Neural cell (in vitro differentiated cells): ENCODE data around the gene GALNT10. TPM values are rescaled to one million over a fixed set of nuclear protein-coding genes. Genes with fewer than 3 reads are reported as not detected.

Experiments
- H2AFZ ChIP-seq: fragments of 200-600, 300-800 bp; sonication (generic), shearing (Covaris generic); 2 replicates; pipeline ENCODE4 v1.6.0; 2014; ENCODE audit warnings: low read depth, mild to moderate bottlenecking, antibody characterized with exemption, low read length, moderate library complexity
- H3F3A ChIP-seq: fragments of 200-600 bp; shearing (Covaris generic); 2 replicates; pipeline ENCODE4 v1.6.1; 2016; ENCODE audit warnings: mild to moderate bottlenecking, moderate library complexity, mixed read lengths, antibody characterized with exemption, low read length; ENCODE audit not compliant: insufficient read depth, poor library complexity, severe bottlenecking
- H3K27ac ChIP-seq: fragments of 200-600, 300-800 bp; sonication (generic), shearing (Covaris generic); 2 replicates; pipeline ENCODE4 v1.5.1; 2014; ENCODE audit warnings: mild to moderate bottlenecking, low read length, moderate library complexity
- H3K27me3 ChIP-seq: fragments of 300-800, 200-600 bp; sonication (generic), shearing (Covaris generic); 2 replicates; pipeline ENCODE4 v1.6.0; 2014; ENCODE audit warnings: mild to moderate bottlenecking, low read depth, low read length, moderate library complexity; ENCODE audit not compliant: insufficient read depth
- H3K36me3 ChIP-seq: fragments of 300-800, 200-600 bp; sonication (generic), shearing (Covaris generic); 2 replicates; pipeline ENCODE4 v1.5.1; 2014; ENCODE audit warnings: mild to moderate bottlenecking, antibody characterized with exemption, low read length, moderate library complexity; ENCODE audit not compliant: insufficient read depth
- H3K4me2 ChIP-seq: fragments of 300-800, 200-600 bp; sonication (generic), shearing (Covaris generic); 2 replicates; pipeline ENCODE4 v1.6.0; 2014; ENCODE audit warnings: mild to moderate bottlenecking, low read length
- H3K4me3 ChIP-seq: fragments of 300-800, 200-600 bp; sonication (generic), shearing (Covaris generic); 2 replicates; pipeline ENCODE4 v1.5.1; 2014; ENCODE audit warnings: mild to moderate bottlenecking, low read length, moderate library complexity
- H3K79me2 ChIP-seq: fragments of 200-600 bp; shearing (Covaris generic); replicated peaks from 2 replicates; pipeline ENCODE4 v1.6.0; 2014; ENCODE audit warnings: mild to moderate bottlenecking, low read length, moderate library complexity; ENCODE audit not compliant: insufficient read depth
- H3K9ac ChIP-seq: fragments of 300-800, 200-600 bp; sonication (generic), shearing (Covaris generic); 2 replicates; pipeline ENCODE4 v1.6.1; 2016; ENCODE audit warnings: mild to moderate bottlenecking, low read length, mixed read lengths
- H3K9me2 ChIP-seq: fragments of 200-600 bp; shearing (Covaris generic); 2 replicates; pipeline ENCODE4 v1.6.1; 2016; ENCODE audit warnings: mild to moderate bottlenecking, low read length, mixed read lengths; ENCODE audit not compliant: insufficient read depth
- H3K9me3 ChIP-seq: fragments of 200-600, 300-800 bp; sonication (generic), shearing (Covaris generic); 2 replicates; pipeline ENCODE4 v1.6.1; 2016; ENCODE audit warnings: mild to moderate bottlenecking, mixed run types, low read length, moderate library complexity, mixed read lengths
- H4K20me1 ChIP-seq: fragments of 200-600 bp; shearing (Covaris generic); 2 replicates; pipeline ENCODE4 v1.6.1; 2016; ENCODE audit warnings: mild to moderate bottlenecking, mixed run types; ENCODE audit not compliant: insufficient read depth
- EP300 ChIP-seq: fragments of 450-650 bp; conservative IDR thresholded peaks from 2 replicates; pipeline ENCODE4 v1.6.1; 2014; ENCODE audit warnings: antibody characterized with exemption, mild to moderate bottlenecking, moderate library complexity; ENCODE audit not compliant: poor library complexity, severe bottlenecking
- EZH2 ChIP-seq: fragments of 200-600, 300-800 bp; shearing (Covaris generic), sonication (generic); IDR thresholded peaks from 2 replicates; pipeline ENCODE4 v1.6.1; 2014; ENCODE audit warnings: antibody characterized with exemption, low read length, borderline replicate concordance, mild to moderate bottlenecking; ENCODE audit not compliant: insufficient read depth, poor library complexity, severe bottlenecking
- MXI1 ChIP-seq: fragments of 450-650 bp; conservative IDR thresholded peaks from 2 replicates; pipeline ENCODE4 v1.6.1; 2014; ENCODE audit warnings: antibody characterized with exemption, mild to moderate bottlenecking; ENCODE audit not compliant: poor library complexity, severe bottlenecking
- POLR2AphosphoS5 ChIP-seq: IDR thresholded peaks from 2 replicates; pipeline ENCODE4 v1.6.1; 2012
- RAD21 ChIP-seq: fragments of 450-650 bp; conservative IDR thresholded peaks from 2 replicates; pipeline ENCODE4 v1.6.1; 2014; ENCODE audit warnings: antibody characterized with exemption, mild to moderate bottlenecking, moderate library complexity
- SMC3 ChIP-seq: fragments of 450-650 bp; conservative IDR thresholded peaks from 2 replicates; pipeline ENCODE4 v1.6.1; 2014; ENCODE audit warnings: antibody characterized with exemption, mild to moderate bottlenecking, moderate library complexity; ENCODE audit not compliant: poor library complexity
- TAF1 ChIP-seq: IDR thresholded peaks from 2 replicates; pipeline ENCODE4 v1.6.1; 2012; ENCODE audit warnings: low read depth
- polyA plus RNA-seq: library from polyadenylated mRNA; depleted of rRNA; stranded (reverse); fragments of >200 nt; gene quantifications from 2 replicates; pipeline ENCODE4 v1.2.3, GENCODE V29; 2014
- TF ChIP-seq, protein P1 (sequence below): IDR thresholded peaks from 2 replicates; pipeline ENCODE4 v1.6.1; 2012; ENCODE audit warnings: borderline replicate concordance
- TF ChIP-seq, protein P2 (sequence below): fragments of 450-650 bp; IDR thresholded peaks from 2 replicates; pipeline ENCODE4 v1.5.1; 2014; ENCODE audit warnings: antibody characterized with exemption, mild to moderate bottlenecking, moderate library complexity; ENCODE audit not compliant: poor library complexity, severe bottlenecking

Gene GALNT10
- polyA plus RNA-seq, 1 donor from 2014 or later = 3.1 TPM

DNA sequence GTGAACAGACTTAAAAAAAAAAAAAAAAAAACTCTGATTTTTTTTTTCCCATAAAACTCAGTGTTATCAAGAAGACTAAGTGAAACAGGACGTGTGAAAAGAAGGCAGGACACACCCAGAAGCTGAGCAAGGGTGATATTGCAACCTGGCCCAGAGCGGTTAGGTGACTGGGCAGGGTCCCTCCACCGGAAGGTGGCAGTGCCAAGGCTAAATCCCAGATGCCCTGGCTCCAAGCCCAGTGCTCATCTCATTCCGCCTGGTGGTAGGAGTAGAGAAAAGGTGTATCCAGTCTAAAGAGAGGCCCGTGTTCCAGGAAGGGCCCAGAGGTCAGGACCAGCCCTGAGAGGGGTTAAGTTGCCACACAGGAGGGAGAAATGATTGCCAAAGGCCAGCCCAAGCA is 203.8 kb downstream of the GALNT10 start:
- Histone ChIP-seq H3K79me2 (no peaks in the 10 kb centered on the region), H3K36me3 (no peaks in the 10 kb centered on the region), H3K4me2 (no peak overlapping the region), H3K27ac (no peak overlapping the region), H4K20me1 (no peaks in the 10 kb centered on the region), H3F3A (no peaks in the 10 kb centered on the region), H3K9me2 (no peaks in the 10 kb centered on the region), H3K9ac (no peak overlapping the region), H2AFZ (no peak overlapping the region), H3K4me3 (no peak overlapping the region), H3K9me3 (no peaks in the 10 kb centered on the region), H3K27me3 (no peaks in the 10 kb centered on the region)
- TF ChIP-seq EZH2 = no peak
- no peak for TF ChIP-seq RAD21
- no peak for TF ChIP-seq SMC3
- no peak for TF ChIP-seq POLR2AphosphoS5
- TF ChIP-seq EP300 = no peak
- TF ChIP-seq, protein P1, sequence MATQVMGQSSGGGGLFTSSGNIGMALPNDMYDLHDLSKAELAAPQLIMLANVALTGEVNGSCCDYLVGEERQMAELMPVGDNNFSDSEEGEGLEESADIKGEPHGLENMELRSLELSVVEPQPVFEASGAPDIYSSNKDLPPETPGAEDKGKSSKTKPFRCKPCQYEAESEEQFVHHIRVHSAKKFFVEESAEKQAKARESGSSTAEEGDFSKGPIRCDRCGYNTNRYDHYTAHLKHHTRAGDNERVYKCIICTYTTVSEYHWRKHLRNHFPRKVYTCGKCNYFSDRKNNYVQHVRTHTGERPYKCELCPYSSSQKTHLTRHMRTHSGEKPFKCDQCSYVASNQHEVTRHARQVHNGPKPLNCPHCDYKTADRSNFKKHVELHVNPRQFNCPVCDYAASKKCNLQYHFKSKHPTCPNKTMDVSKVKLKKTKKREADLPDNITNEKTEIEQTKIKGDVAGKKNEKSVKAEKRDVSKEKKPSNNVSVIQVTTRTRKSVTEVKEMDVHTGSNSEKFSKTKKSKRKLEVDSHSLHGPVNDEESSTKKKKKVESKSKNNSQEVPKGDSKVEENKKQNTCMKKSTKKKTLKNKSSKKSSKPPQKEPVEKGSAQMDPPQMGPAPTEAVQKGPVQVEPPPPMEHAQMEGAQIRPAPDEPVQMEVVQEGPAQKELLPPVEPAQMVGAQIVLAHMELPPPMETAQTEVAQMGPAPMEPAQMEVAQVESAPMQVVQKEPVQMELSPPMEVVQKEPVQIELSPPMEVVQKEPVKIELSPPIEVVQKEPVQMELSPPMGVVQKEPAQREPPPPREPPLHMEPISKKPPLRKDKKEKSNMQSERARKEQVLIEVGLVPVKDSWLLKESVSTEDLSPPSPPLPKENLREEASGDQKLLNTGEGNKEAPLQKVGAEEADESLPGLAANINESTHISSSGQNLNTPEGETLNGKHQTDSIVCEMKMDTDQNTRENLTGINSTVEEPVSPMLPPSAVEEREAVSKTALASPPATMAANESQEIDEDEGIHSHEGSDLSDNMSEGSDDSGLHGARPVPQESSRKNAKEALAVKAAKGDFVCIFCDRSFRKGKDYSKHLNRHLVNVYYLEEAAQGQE = no peak
- TF ChIP-seq TAF1 = no peak
- TF ChIP-seq, protein P2, sequence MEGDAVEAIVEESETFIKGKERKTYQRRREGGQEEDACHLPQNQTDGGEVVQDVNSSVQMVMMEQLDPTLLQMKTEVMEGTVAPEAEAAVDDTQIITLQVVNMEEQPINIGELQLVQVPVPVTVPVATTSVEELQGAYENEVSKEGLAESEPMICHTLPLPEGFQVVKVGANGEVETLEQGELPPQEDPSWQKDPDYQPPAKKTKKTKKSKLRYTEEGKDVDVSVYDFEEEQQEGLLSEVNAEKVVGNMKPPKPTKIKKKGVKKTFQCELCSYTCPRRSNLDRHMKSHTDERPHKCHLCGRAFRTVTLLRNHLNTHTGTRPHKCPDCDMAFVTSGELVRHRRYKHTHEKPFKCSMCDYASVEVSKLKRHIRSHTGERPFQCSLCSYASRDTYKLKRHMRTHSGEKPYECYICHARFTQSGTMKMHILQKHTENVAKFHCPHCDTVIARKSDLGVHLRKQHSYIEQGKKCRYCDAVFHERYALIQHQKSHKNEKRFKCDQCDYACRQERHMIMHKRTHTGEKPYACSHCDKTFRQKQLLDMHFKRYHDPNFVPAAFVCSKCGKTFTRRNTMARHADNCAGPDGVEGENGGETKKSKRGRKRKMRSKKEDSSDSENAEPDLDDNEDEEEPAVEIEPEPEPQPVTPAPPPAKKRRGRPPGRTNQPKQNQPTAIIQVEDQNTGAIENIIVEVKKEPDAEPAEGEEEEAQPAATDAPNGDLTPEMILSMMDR = no peak
- TF ChIP-seq MXI1 = no peak

DNA sequence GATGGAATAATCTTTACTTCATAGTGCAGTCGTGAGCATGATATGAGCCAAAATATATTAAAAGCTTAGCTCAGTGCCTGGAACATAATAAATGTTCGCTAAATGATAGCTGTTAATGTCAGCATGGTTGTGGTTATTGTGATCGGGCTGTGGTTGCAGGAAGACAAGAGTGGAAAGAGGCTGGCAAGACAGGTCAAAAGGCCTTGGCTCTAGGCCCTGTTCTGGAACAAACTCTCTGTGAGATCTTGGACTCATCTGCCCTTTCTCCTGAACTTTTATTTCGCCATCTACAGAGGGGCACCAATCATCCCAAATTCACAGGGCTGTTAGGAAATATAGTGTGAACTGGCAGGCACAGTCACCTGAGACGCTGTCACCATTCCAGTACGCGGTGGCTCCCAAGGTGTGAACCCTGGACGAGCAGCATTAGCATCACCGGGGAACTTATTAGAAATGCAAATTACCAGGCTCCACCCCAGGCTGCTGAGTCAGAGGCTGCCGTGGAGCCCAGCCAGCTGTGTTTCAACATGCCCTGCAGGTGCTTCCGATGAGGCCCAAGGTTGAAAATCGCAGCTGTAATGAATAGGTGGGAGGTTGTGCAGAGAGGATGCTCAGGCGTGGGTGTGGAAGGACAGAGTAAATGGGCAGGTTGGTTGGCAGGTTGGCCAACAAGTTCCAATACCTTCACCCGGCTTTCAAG is 205.0 kb downstream of the GALNT10 start:
- H3K27ac ChIP-seq = no peak overlapping the region
- no peak overlapping the region for H3K4me2 ChIP-seq
- no peaks in the 10 kb centered on the region for H3K9me3 ChIP-seq
- no peaks in the 10 kb centered on the region for H3K9me2 ChIP-seq
- H4K20me1 ChIP-seq = no peaks in the 10 kb centered on the region
- no peak for TF ChIP-seq RAD21
- TF ChIP-seq EP300 = no peak
- TF ChIP-seq, protein P1 = no peak
- TF ChIP-seq SMC3 = no peak
- no peak for TF ChIP-seq EZH2
- no peak for TF ChIP-seq TAF1
- no peak for TF ChIP-seq POLR2AphosphoS5
- TF ChIP-seq, protein P2 = no peak
- TF ChIP-seq MXI1 = no peak
- no peaks in the 10 kb centered on the region for H3F3A ChIP-seq
- H3K79me2 ChIP-seq = no peaks in the 10 kb centered on the region
- no peaks in the 10 kb centered on the region for H3K36me3 ChIP-seq
- H3K9ac ChIP-seq = no peak overlapping the region
- H2AFZ ChIP-seq = no peak overlapping the region
- no peaks in the 10 kb centered on the region for H3K27me3 ChIP-seq
- no peak overlapping the region for H3K4me3 ChIP-seq
